Activated CD4-positive, CD25-positive, alpha-beta regulatory T cell treated with anti-CD3 and anti-CD28 coated beads, Interleukin-2, amount 50 U/mL, for 72 hours (primary cell): ENCODE data around the gene CPA2.
"Not testable (repeated sequence)": the region's sequence is repeated elsewhere in the genome, so short reads cannot be mapped to it uniquely, and the experiment has no call there.

Experiments
- DNase-seq: peaks from one replicate; pipeline ENCODE4 v3.0.0; 2021

CPA2 gene

GRCh38 chr7:130266258-130266960 is at the start of gene CPA2:
CPA2 (plus strand) TSS chr7:130266863; CDS start chr7:130266882, 19 bp downstream.
- DNase-seq: no peak

- DNase-seq: no peak
Observed at GRCh38 chr7:130218806-130219620, 47.6 kb upstream of the CPA2 start.

GRCh38 chr7:130219871-130220270 is 46.8 kb upstream of the CPA2 start:
- no peak for DNase-seq

GRCh38 chr7:130221746-130222145 is 44.9 kb upstream of the CPA2 start:
- DNase-seq: no peak

- no peak for DNase-seq
Observed at GRCh38 chr7:130223646-130224045, 43.0 kb upstream of the CPA2 start.

GRCh38 chr7:130224210-130224609 is 42.5 kb upstream of the CPA2 start:
- no peak for DNase-seq

- DNase-seq: not testable (repeated sequence)
Observed at GRCh38 chr7:130224923-130225322, 41.7 kb upstream of the CPA2 start.

- no peak for DNase-seq
Observed at GRCh38 chr7:130226333-130226732, 40.3 kb upstream of the CPA2 start.

- DNase-seq: no peak
Observed at GRCh38 chr7:130227883-130228575, 38.6 kb upstream of the CPA2 start.

- DNase-seq: no peak
Observed at GRCh38 chr7:130228840-130229502, 37.7 kb upstream of the CPA2 start.

GRCh38 chr7:130229981-130230380 is 36.7 kb upstream of the CPA2 start:
- DNase-seq: not testable (repeated sequence)

GRCh38 chr7:130231792-130232191 is 34.9 kb upstream of the CPA2 start:
- no peak for DNase-seq

GRCh38 chr7:130232209-130232608 is 34.5 kb upstream of the CPA2 start:
- DNase-seq: no peak

GRCh38 chr7:130234078-130234477 is 32.6 kb upstream of the CPA2 start:
- DNase-seq: no peak

- not testable (repeated sequence) for DNase-seq
Observed at GRCh38 chr7:130236361-130236760, 30.3 kb upstream of the CPA2 start.

- no peak for DNase-seq
Observed at GRCh38 chr7:130240240-130240639, 26.4 kb upstream of the CPA2 start.

GRCh38 chr7:130242198-130243014 is 24.3 kb upstream of the CPA2 start:
- DNase-seq: peak; percentile 63

- DNase-seq: not testable (repeated sequence)
Observed at GRCh38 chr7:130243486-130243885, 23.2 kb upstream of the CPA2 start.

GRCh38 chr7:130246491-130246890 is 20.2 kb upstream of the CPA2 start:
- not testable (repeated sequence) for DNase-seq

GRCh38 chr7:130248842-130249241 is 17.8 kb upstream of the CPA2 start:
- DNase-seq: not testable (repeated sequence)

GRCh38 chr7:130249626-130250025 is 17.0 kb upstream of the CPA2 start:
- DNase-seq: not testable (repeated sequence)

- DNase-seq: no peak
Observed at GRCh38 chr7:130254555-130254954, 12.1 kb upstream of the CPA2 start.
